HepG2 (cell line): Measurements from ENCODE around the gene TMEM116. TPM values are rescaled to one million over a fixed set of nuclear protein-coding genes. Genes with fewer than 3 reads are reported as not detected.

ENCODE experiments used
- KMT2B ChIP-seq: IDR thresholded peaks from 2 replicates; pipeline ENCODE4 v1.6.1; 2016; ENCODE audit warnings: missing genetic modification reagents, missing compliant biosample characterization
- NR1H2 ChIP-seq: sonication (generic); formaldehyde crosslinking; IDR thresholded peaks from 2 replicates; pipeline ENCODE4 v1.8.1; 2022; ENCODE audit warnings: low read depth, missing genetic modification reagents, borderline replicate concordance
- SOX5 ChIP-seq: IDR thresholded peaks from 2 replicates; pipeline ENCODE4 v1.6.1; 2016; ENCODE audit warnings: borderline replicate concordance
- ZBTB21 ChIP-seq: sonication (generic); formaldehyde crosslinking; IDR thresholded peaks from 2 replicates; pipeline ENCODE4 v1.4.0; 2020; ENCODE audit warnings: missing genetic modification reagents
- ZNF432 ChIP-seq: sonication (generic); formaldehyde crosslinking; IDR thresholded peaks from 2 replicates; pipeline ENCODE4 v1.5.0; 2020; ENCODE audit warnings: missing genetic modification reagents, mild to moderate bottlenecking, borderline replicate concordance
- ZNF501 ChIP-seq: sonication (generic); formaldehyde crosslinking; IDR thresholded peaks from 2 replicates; pipeline ENCODE4 v1.5.1; 2020; ENCODE audit warnings: mild to moderate bottlenecking, moderate library complexity, missing genetic modification reagents
- ZNF589 ChIP-seq: sonication (generic); formaldehyde crosslinking; conservative IDR thresholded peaks from 2 replicates; pipeline ENCODE4 v1.8.0; 2022; ENCODE audit warnings: mild to moderate bottlenecking, moderate library complexity, missing genetic modification reagents
- ZNF720 ChIP-seq: sonication (generic); formaldehyde crosslinking; IDR thresholded peaks from 2 replicates; pipeline ENCODE4 v1.4.0; 2020; ENCODE audit warnings: missing genetic modification reagents
- ZNF883 ChIP-seq: sonication (generic); formaldehyde crosslinking; IDR thresholded peaks from 2 replicates; pipeline ENCODE4 v1.5.1; 2020; ENCODE audit warnings: mild to moderate bottlenecking, missing genetic modification reagents; ENCODE audit errors: not compliant biosample characterization
- polyA plus RNA-seq, 8 experiments: library from polyadenylated mRNA; depleted of rRNA in 3 of 8; stranded (reverse) in 7 of 8; unstranded in 1 of 8; fragments of >200 nt; fragmentation: Illumina TruSeq in 4 of 8; extraction: Trizol in 4 of 8; gene quantifications; 2 replicates each; pipeline versions ENCODE4 v1.2.1 to v1.2.3, GENCODE V29; 2011 to 2016; ENCODE audit warnings: low read depth in 4 of 8, missing spikeins in 1 of 8, mixed read lengths in 1 of 8; ENCODE audit not compliant: insufficient read depth in 1 of 8
- total RNA-seq, 5 experiments: library from RNA; depleted of rRNA; stranded (reverse); fragments of >200 nt; fragmentation: Illumina TruSeq; extraction: Trizol; gene quantifications; 2 replicates each; pipeline ENCODE4 v1.2.3, GENCODE V29; 2016; ENCODE audit warnings: low read depth in 1 of 5
- TF ChIP-seq, protein P1 (sequence below): sonication (generic); formaldehyde crosslinking; IDR thresholded peaks from 2 replicates; pipeline ENCODE4 v1.8.0; 2022; ENCODE audit warnings: missing genetic modification reagents, mild to moderate bottlenecking, borderline replicate concordance
- TF ChIP-seq, protein P2 (sequence below): sonication (generic); formaldehyde crosslinking; IDR thresholded peaks from 2 replicates; pipeline ENCODE4 v1.5.0; 2020; ENCODE audit warnings: mild to moderate bottlenecking, missing genetic modification reagents
- TF ChIP-seq, protein P3 (sequence below): sonication (generic); formaldehyde crosslinking; IDR thresholded peaks from 2 replicates; pipeline ENCODE4 v1.9.0; 2021; ENCODE audit warnings: missing genetic modification reagents, mild to moderate bottlenecking, borderline replicate concordance
- TF ChIP-seq, protein P4 (sequence below), 2 experiments: IDR thresholded peaks; 2 replicates each; pipeline ENCODE4 v1.6.1; 2011 to 2012; ENCODE audit warnings: low read length in 2 of 2, borderline replicate concordance in 1 of 2, low read depth in 1 of 2, mild to moderate bottlenecking in 1 of 2, moderate library complexity in 1 of 2
- TF ChIP-seq, protein P5 (sequence below): sonication (generic); formaldehyde crosslinking; IDR thresholded peaks from 2 replicates; pipeline ENCODE4 v1.9.0; 2021; ENCODE audit warnings: missing genetic modification reagents, borderline replicate concordance
- TF ChIP-seq, protein P6 (sequence below): sonication (generic); formaldehyde crosslinking; IDR thresholded peaks from 2 replicates; pipeline ENCODE4 v1.5.0; 2020; ENCODE audit warnings: mild to moderate bottlenecking, low read depth, missing genetic modification reagents, borderline replicate concordance

Gene TMEM116
- total and polyA plus RNA-seq, 2 of the 13 experiments (the other 11 are each of a cell fraction or from before 2014, with no cell fraction given): 14.0 to 17.8 TPM

DNA sequence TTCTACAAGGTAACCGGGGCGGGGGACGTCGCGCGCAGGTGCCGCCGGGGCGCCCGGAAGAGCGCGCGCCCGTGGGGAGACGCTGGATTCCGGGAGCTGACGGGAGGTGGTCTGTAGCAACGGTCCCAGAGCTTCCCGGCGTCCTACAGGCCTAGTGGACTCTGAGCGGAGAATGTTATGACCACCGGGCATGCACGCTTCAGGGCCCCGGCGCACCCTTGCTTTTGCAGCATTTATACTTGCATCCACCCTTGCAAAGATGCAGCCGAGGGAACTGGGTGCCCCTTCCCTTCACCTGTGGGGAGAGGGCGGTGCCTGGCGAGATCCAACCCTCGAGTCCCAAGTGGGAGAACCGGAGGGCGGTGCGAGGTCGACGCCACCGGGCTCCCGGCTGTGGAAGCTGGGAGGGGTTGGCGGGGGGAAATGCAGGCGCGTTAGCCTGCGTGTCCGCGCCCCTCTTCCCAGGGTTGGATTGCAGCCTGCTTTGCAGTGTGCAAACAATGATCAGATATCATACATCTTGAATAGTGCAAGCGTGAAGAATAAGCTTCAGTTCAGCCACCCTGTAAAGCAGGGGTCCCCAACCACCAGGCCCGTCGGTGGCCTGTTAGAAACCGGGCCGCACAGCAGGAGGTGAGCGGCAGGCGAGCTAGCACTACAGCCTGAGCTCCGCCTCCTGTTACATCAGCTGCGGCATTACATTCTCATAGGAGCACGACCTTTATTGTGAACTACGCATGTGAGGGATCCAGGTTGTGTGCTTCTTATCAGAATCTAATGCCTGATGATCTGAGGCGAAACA, 837 bp upstream of the TMEM116 start (continued):
- TF ChIP-seq, protein P1, sequence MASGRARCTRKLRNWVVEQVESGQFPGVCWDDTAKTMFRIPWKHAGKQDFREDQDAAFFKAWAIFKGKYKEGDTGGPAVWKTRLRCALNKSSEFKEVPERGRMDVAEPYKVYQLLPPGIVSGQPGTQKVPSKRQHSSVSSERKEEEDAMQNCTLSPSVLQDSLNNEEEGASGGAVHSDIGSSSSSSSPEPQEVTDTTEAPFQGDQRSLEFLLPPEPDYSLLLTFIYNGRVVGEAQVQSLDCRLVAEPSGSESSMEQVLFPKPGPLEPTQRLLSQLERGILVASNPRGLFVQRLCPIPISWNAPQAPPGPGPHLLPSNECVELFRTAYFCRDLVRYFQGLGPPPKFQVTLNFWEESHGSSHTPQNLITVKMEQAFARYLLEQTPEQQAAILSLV (CRISPR knock-in tag): no peak
- TF ChIP-seq, protein P2, sequence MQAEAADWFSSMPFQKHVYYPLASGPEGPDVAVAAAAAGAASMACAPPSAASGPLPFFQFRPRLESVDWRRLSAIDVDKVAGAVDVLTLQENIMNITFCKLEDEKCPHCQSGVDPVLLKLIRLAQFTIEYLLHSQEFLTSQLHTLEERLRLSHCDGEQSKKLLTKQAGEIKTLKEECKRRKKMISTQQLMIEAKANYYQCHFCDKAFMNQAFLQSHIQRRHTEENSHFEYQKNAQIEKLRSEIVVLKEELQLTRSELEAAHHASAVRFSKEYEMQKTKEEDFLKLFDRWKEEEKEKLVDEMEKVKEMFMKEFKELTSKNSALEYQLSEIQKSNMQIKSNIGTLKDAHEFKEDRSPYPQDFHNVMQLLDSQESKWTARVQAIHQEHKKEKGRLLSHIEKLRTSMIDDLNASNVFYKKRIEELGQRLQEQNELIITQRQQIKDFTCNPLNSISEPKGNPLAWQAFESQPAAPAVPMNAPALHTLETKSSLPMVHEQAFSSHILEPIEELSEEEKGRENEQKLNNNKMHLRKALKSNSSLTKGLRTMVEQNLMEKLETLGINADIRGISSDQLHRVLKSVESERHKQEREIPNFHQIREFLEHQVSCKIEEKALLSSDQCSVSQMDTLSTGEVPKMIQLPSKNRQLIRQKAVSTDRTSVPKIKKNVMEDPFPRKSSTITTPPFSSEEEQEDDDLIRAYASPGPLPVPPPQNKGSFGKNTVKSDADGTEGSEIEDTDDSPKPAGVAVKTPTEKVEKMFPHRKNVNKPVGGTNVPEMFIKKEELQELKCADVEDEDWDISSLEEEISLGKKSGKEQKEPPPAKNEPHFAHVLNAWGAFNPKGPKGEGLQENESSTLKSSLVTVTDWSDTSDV: no peak
- TF ChIP-seq, protein P3, sequence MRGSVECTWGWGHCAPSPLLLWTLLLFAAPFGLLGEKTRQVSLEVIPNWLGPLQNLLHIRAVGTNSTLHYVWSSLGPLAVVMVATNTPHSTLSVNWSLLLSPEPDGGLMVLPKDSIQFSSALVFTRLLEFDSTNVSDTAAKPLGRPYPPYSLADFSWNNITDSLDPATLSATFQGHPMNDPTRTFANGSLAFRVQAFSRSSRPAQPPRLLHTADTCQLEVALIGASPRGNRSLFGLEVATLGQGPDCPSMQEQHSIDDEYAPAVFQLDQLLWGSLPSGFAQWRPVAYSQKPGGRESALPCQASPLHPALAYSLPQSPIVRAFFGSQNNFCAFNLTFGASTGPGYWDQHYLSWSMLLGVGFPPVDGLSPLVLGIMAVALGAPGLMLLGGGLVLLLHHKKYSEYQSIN (CRISPR knock-in tag): no peak
- TF ChIP-seq, protein P4, sequence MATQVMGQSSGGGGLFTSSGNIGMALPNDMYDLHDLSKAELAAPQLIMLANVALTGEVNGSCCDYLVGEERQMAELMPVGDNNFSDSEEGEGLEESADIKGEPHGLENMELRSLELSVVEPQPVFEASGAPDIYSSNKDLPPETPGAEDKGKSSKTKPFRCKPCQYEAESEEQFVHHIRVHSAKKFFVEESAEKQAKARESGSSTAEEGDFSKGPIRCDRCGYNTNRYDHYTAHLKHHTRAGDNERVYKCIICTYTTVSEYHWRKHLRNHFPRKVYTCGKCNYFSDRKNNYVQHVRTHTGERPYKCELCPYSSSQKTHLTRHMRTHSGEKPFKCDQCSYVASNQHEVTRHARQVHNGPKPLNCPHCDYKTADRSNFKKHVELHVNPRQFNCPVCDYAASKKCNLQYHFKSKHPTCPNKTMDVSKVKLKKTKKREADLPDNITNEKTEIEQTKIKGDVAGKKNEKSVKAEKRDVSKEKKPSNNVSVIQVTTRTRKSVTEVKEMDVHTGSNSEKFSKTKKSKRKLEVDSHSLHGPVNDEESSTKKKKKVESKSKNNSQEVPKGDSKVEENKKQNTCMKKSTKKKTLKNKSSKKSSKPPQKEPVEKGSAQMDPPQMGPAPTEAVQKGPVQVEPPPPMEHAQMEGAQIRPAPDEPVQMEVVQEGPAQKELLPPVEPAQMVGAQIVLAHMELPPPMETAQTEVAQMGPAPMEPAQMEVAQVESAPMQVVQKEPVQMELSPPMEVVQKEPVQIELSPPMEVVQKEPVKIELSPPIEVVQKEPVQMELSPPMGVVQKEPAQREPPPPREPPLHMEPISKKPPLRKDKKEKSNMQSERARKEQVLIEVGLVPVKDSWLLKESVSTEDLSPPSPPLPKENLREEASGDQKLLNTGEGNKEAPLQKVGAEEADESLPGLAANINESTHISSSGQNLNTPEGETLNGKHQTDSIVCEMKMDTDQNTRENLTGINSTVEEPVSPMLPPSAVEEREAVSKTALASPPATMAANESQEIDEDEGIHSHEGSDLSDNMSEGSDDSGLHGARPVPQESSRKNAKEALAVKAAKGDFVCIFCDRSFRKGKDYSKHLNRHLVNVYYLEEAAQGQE (IDR thresholded peaks at IDR 0.05; ENCODE audit: borderline replicate concordance in 1 of 2, low read depth in 1 of 2, low read length in 2 of 2): no peak
- no peak for TF ChIP-seq ZNF432 (CRISPR knock-in tag)
- peak; percentile 50 for TF ChIP-seq NR1H2 (CRISPR knock-in tag)
- TF ChIP-seq ZNF883 (CRISPR knock-in tag): no peak
- no peak for TF ChIP-seq ZBTB21
- 0 out of 2 replicates have a peak, but pooled peaks have one; percentile 26 for TF ChIP-seq ZNF589
- TF ChIP-seq, protein P5, sequence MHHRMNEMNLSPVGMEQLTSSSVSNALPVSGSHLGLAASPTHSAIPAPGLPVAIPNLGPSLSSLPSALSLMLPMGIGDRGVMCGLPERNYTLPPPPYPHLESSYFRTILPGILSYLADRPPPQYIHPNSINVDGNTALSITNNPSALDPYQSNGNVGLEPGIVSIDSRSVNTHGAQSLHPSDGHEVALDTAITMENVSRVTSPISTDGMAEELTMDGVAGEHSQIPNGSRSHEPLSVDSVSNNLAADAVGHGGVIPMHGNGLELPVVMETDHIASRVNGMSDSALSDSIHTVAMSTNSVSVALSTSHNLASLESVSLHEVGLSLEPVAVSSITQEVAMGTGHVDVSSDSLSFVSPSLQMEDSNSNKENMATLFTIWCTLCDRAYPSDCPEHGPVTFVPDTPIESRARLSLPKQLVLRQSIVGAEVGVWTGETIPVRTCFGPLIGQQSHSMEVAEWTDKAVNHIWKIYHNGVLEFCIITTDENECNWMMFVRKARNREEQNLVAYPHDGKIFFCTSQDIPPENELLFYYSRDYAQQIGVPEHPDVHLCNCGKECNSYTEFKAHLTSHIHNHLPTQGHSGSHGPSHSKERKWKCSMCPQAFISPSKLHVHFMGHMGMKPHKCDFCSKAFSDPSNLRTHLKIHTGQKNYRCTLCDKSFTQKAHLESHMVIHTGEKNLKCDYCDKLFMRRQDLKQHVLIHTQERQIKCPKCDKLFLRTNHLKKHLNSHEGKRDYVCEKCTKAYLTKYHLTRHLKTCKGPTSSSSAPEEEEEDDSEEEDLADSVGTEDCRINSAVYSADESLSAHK (CRISPR knock-in tag): no peak
- peak; percentile 89 for TF ChIP-seq ZNF501
- peak; percentile 50; the same call in 1 of the 2 replicates for TF ChIP-seq SOX5 (CRISPR knock-in tag)
- peak; percentile 30; the same call in 1 of the 2 replicates for TF ChIP-seq KMT2B (CRISPR knock-in tag)
- TF ChIP-seq, protein P6, sequence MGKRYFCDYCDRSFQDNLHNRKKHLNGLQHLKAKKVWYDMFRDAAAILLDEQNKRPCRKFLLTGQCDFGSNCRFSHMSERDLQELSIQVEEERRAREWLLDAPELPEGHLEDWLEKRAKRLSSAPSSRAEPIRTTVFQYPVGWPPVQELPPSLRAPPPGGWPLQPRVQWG (CRISPR knock-in tag): no peak
- TF ChIP-seq ZNF720: no peak
